KOPT-K1 (cell line): ENCODE measurements around the gene CMSS1.

Experiments used
- H3K27ac ChIP-seq: fragments of 200-600 bp; sonication (generic); 2 replicates; pipeline ENCODE4 v1.5.1; 2016; ENCODE audit warnings: antibody characterized with exemption, mild to moderate bottlenecking, low read depth, low read length; ENCODE audit not compliant: poor library complexity, severe bottlenecking
- H3K36me3 ChIP-seq: fragments of 200-600 bp; sonication (generic); 2 replicates; pipeline ENCODE4 v1.5.1; 2017; ENCODE audit warnings: antibody characterized with exemption, mild to moderate bottlenecking, low read length, moderate library complexity; ENCODE audit not compliant: insufficient read depth
- H3K9me3 ChIP-seq: fragments of 200-600 bp; sonication (generic); 2 replicates; pipeline ENCODE4 v1.5.1; 2017; ENCODE audit warnings: antibody characterized with exemption, low read length, mild to moderate bottlenecking; ENCODE audit not compliant: insufficient read depth, poor library complexity, severe bottlenecking

CMSS1 gene

DNA sequence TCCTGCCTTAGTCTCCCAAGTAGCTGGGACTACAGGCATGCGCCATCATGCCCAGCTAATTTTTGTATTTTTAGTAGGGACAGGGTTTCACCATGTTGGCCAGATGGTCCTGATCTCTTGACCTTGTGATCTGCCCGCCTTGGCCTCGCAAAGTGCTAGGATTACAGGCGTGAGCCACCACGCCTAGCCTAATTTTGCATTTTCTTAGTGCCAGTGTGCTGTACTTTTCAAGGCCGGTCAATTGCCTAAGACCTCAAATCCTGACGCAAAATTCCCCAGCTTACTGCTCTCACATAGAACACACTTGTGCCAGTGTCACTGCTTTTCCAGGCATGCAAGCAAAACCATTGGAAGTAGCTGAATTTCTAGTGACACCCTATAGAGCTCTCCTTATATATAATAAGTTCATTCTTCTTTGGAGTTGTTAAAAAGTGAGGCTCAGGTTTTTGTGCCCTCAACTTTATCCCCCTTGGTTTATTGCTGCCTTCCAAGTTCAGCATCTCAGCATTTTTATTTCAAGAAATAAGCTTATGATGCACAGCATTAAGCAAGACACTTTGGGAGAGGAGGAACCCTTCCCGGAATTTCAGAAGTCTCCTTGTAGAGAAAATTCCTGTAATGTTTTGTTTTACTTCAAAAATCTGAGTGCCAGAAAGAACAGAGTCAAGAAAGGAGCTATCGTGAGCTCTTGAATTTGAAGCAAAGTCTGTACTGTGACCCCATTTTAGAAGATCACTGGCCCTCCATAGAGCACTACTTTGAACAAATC, 203.4 kb downstream of the CMSS1 start:
- Histone ChIP-seq H3K36me3 (no peaks in the 10 kb centered on the region), H3K27ac (no peak overlapping the region), H3K9me3 (no peaks in the 10 kb centered on the region)

DNA sequence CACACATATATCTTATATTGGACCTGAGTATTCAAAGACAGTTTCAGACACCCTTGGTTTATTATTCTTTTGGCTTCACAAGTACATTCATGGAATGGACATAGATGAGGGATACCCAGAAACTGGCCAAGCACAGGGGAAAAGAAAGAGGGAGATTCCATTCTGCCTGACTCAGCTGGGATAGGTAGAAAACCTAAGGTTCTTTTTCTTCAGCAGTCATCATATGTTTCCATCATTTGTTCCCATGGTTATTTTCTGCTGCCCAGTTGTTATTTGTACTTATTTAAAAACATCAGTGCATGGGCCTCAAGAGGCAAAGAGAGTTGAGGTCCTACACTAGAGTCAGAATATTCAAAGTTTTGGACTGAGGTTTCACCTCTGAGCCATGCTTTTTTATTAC, 204.8 kb downstream of the CMSS1 start:
- no peak overlapping the region for H3K27ac ChIP-seq
- H3K9me3 ChIP-seq: no peaks in the 10 kb centered on the region
- no peaks in the 10 kb centered on the region for H3K36me3 ChIP-seq

DNA sequence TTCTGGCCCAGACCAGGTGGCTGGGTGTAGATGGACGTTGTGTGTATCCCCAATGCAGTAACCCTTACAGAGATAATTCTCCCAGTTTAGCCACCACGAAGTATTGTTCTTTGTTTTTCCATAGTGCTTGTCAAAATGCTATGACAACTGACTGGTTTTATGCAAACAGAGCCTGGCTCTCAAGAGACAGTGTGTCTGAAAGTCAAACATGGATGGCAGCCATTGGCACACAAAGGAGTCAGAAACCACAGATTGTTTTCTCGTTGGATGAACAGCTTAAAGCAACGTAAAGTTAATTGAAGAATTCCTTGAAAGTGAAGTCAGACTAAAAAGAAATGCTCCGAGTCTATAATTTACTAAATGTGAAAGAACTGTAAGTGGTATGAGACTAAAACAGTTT, 205.5 kb downstream of the CMSS1 start:
- no peak overlapping the region for H3K27ac ChIP-seq
- H3K9me3 ChIP-seq: no peaks in the 10 kb centered on the region
- H3K36me3 ChIP-seq: no peaks in the 10 kb centered on the region

DNA sequence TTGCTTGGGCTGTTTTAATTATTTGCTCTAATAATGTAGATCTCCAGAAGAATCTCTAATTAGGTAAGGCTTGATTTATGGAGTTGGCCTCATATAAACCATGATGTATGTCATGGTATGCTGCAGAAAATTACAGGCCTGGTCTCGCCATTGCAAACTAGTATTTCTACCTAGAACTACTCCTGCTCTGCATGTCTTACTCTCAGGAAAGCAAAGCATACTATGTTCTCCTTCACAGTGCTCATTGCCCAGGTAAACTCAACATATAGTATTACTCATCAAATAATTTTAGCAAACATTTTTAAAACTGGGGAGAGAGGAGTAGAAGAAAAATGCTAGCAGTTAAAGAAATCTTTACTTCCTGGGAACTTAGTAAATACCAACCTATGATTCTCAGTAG, 205.9 kb downstream of the CMSS1 start:
- no peak overlapping the region for H3K27ac ChIP-seq
- no peaks in the 10 kb centered on the region for H3K36me3 ChIP-seq

DNA sequence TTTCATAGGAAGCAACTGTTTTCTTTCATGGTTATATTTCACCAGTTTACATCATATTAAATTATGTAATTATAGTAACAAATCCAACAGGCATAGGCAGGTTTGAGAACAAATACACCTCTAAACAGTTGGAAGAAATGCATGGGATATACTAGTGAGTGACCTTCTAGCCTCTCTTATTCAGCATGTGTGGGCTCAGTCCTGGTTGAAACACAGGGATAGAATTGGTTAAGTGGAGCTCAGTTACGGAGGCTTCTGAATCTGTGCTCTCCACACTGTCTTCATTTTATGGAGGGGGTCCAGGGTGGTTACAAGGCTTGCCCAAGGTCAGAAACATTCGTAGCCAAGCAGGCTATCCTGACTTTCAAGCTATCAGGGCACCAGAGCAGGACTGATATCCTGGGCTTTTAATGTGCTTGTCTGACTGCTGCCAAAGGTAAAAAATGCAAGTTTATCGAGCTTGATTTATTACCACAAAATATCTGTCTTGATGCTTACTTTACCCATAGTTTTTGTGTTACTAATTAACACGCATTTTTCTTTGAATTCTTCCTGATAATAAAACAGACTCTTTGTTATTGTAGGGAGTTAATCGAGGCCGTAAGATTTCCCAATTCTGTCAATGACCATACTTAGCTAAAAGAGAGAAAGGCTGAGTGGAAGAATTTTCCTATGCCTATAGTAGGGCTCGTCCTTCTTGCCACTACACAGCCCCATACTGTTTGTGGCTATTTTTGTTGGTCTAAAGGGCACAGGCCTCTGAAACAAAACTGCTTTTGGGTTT, 207.1 kb downstream of the CMSS1 start:
- Histone ChIP-seq H3K27ac (no peak overlapping the region), H3K9me3 (no peaks in the 10 kb centered on the region), H3K36me3 (no peaks in the 10 kb centered on the region)

More for the DNA sequence above, 205.9 kb downstream of the CMSS1 start:
- no peaks in the 10 kb centered on the region for H3K9me3 ChIP-seq

DNA sequence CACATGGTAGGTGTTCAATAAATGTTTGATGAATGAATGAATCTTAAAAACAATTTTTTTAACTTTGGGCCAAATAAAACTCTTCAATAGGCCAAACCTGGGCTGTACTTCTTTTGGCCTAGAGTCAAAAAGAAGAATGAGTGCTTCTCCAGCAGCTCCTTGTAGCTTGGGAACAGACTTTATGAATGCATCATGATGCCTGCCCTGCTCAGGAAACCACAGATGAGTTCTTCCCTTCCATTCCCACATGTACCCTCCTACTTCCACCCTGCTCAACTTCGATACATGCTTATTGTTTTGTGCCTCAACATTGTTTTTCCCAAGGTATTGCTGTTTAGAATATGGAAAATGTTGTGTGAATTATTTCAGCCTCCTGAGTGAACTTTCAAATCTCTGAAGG, 209.7 kb downstream of the CMSS1 start:
- Histone ChIP-seq H3K36me3 (no peaks in the 10 kb centered on the region), H3K27ac (no peak overlapping the region), H3K9me3 (no peaks in the 10 kb centered on the region)

DNA sequence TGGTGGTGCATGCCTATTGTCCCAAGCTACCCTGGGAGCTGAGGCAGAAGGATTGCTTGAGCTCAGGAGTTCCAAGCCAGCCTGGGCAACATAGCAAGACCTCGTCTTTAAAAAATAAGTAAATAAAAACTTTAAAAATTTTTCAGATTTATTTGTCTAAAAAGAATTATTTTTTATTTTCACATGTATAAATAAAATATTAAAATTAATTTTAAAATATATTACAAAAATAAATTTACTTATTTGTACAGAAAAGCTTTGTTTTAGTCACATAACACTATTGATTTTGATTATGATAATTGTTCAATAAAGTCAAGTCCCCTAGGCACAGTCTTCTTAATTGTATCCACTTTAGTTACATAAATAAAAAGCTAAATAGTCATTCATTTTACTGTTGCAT, 211.4 kb downstream of the CMSS1 start:
- H3K27ac ChIP-seq: peak overlapping the region; percentile 24
- no peaks in the 10 kb centered on the region for H3K36me3 ChIP-seq
- H3K9me3 ChIP-seq: no peaks in the 10 kb centered on the region

DNA sequence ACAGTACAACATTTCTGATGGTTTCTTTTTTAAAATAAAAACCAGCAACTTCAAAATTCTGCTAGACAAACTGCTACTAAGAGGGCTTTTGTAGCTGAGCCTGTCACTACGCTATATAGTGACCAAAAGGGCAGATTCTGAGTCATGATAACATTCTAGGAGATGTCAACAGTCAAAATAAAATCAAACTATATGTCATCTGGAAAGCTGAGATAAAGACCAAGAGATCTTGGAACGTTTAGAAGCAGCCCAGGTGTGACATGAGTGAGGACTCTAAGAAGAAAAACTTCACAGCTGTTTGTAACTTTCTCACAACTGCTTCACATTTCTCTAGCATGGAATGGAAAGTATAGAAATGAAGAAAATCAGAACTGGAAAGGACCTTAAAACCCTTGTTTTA, 212.0 kb downstream of the CMSS1 start:
- no peaks in the 10 kb centered on the region for H3K9me3 ChIP-seq
- H3K27ac ChIP-seq: peak overlapping the region; percentile 24
- no peaks in the 10 kb centered on the region for H3K36me3 ChIP-seq

DNA sequence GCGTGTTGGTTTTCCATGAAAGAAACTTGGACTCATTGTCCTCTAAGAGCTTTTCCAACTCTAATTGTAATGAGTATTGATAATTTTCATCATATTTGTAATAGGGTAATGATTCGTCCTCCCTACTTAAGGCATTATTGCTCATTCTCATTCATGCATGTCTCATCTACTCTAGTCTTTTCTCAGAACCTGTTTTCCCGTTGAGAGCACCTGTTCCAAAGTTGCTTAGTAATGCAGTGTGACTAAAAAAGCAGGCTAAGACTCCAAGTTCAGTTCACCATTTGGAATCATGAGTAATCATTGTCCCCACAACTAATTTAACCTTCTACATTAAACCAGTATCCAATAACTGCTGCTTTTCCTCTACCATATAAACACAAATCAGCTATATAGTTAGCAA, 212.7 kb downstream of the CMSS1 start:
- no peaks in the 10 kb centered on the region for H3K9me3 ChIP-seq
- no peaks in the 10 kb centered on the region for H3K36me3 ChIP-seq
- peak overlapping the region; percentile 24 for H3K27ac ChIP-seq

DNA sequence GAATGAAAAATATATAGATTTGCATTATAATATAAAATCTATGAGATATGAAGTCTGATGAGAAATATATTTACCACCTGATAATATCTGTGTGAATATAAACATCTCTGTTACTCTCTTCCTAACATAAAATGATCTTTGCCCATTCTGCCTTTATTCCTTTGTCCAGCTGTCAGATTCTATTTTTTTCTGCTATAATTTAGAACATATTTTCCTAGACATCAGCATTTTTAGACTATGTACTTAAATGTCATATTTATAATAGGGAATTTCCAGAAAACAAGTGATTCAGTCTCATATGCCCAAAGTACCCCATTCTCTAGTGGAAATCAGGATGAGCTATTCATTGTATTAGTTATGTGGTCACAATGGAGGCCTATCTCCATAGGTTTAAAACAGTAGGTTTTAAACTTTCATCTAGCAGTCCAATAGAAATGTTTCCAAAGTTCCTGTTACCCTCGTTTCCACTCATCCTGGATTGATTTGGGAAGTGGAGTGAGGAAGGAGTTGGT, 213.3 kb downstream of the CMSS1 start:
- no peak overlapping the region for H3K27ac ChIP-seq
- no peaks in the 10 kb centered on the region for H3K9me3 ChIP-seq
- no peaks in the 10 kb centered on the region for H3K36me3 ChIP-seq

DNA sequence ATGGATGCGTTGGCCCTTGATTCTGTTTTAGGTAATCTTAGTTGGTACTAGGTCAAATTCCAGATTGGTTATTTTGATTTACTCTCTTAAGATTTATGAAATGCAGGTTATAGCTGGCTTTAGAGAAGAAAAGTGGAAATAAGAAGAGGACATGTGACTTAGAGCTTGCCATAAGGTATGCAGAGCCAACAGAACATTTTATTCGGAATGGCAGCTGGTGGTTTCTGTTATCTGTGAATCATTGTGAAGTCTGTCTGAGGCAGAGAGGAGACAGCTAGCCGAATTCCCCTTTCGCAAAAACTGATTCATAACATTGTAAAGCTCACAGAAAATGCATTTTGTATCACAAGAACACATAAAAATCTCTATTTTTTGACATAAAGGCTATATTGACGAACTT, 214.6 kb downstream of the CMSS1 start:
- Histone ChIP-seq H3K36me3 (no peaks in the 10 kb centered on the region), H3K9me3 (no peaks in the 10 kb centered on the region), H3K27ac (no peak overlapping the region)

DNA sequence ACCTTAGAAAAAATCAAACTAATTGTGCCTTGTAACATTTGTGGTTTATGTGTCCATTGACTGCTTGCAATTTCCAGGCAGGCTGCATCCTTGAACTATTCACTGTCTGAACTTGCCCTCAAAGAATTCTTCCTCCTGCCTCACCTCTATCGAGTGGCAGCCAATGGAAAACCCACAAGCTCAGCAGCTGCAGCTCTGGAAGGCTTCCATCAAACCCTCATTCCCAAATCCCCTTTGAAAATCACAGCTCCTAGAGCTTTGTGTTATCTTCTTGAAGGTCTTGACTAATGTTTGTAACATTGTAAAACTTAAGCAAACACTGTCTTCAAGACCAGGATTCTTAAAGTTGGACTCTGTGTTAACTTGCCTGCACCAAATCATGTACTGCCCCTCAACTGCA, 215.5 kb downstream of the CMSS1 start:
- Histone ChIP-seq H3K9me3 (no peaks in the 10 kb centered on the region), H3K27ac (no peak overlapping the region)

DNA sequence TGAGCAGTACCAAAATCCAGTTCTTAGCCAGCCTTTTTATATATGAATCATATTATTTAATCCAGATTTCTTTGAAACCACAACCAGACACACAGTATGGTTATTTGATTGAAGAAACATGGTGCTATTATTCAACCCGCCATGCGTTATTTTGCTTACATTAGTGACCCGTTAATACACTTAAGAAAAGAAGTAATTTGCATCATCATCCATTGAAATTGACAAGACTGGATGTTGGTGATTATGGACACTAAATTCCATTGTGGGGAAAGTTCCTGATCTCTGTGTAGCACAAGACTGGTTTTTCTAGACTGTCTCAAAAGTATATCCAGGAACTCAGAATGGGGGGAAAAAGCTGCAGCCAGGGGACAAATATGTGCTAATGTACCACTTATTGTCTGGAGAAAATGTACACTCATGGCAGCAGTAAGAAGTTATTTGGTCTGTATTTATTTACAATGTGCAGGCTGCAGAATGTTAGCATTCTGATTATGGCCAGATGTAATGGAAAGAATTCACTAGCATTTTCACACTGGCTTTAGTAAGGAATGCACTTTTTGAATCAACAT, 216.3 kb downstream of the CMSS1 start:
- Histone ChIP-seq H3K27ac (no peak overlapping the region), H3K9me3 (no peaks in the 10 kb centered on the region), H3K36me3 (no peaks in the 10 kb centered on the region)

More for the DNA sequence above, 215.5 kb downstream of the CMSS1 start:
- no peaks in the 10 kb centered on the region for H3K36me3 ChIP-seq

DNA sequence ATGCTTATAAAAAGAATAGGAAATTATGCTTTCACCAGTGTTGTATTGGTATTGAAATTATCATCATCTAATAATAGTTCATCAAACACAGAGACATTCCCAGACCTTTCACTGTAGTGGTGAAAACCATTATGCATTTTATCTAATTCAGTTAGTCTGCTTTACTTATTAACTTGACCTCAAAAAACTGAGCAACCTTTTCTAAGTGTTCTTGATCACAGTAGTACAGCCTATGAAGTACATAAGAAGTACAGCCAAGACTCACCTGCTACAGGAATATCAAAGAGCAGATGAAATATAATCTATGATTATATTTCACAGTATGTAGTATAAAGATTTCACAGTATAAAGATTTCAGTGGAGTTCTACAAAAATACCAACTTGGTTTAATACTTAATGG, 221.4 kb downstream of the CMSS1 start:
- Histone ChIP-seq H3K9me3 (no peaks in the 10 kb centered on the region), H3K36me3 (no peaks in the 10 kb centered on the region), H3K27ac (no peak overlapping the region)

DNA sequence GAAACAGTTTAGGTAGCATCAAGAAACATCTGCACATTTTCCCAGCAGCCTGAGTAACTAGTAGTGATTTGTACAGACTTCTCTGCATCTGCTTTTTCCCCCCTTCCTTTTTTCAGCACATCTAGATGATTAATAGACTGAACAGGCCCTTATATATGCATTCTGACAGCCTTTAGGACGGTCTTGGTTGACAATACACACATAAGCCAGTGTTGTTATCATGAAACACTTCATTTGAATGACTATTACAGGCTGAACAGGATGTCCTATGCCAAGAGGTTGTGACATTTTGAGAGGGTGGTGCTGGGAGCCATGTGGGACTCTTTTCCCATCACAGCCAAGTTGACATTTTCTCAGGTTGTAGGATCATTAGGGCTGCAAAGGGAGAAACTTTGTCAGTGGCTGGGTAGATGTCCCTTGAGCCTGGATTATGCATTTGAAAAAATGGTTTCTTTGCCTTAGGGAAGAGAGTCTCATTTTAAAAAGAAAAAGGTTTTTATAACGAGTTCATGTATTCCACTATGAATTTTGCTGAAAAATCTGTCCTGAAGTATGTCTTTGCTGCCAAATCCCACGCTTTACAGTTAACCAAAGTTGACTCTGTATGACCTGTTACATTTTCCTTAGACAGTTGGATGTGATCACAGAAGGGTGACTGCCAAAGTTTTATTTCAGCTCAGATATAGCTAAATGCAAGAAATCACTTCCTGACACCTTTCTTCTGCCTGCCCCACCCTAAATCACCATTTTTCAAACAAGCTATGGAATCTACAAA, 223.0 kb downstream of the CMSS1 start:
- Histone ChIP-seq H3K9me3 (no peaks in the 10 kb centered on the region), H3K27ac (no peak overlapping the region), H3K36me3 (no peaks in the 10 kb centered on the region)
